ENCODE measurements around the gene SLC9A3.

DNA sequence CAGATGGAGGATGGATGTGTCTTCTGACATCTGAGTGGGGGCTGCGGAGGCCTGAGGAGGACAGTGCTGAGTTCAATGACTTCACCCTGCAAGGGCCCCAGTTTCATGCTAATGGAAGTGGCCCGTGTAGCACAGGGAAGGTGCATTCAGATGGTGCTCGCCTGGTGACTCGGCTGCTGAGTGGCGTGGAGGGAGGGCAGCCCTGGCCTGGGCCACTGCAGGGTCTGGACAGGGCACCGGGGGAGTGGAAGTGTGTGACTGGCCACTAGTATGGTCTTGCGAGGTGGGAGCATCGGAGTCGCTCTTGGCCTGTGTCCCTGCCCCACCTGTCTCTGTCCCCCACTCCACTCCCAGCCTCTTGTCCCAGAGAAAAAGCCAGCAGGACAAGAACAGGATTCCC, 1.7 kb upstream of the SLC9A3 start:
- TF ChIP-seq, protein P1, sequence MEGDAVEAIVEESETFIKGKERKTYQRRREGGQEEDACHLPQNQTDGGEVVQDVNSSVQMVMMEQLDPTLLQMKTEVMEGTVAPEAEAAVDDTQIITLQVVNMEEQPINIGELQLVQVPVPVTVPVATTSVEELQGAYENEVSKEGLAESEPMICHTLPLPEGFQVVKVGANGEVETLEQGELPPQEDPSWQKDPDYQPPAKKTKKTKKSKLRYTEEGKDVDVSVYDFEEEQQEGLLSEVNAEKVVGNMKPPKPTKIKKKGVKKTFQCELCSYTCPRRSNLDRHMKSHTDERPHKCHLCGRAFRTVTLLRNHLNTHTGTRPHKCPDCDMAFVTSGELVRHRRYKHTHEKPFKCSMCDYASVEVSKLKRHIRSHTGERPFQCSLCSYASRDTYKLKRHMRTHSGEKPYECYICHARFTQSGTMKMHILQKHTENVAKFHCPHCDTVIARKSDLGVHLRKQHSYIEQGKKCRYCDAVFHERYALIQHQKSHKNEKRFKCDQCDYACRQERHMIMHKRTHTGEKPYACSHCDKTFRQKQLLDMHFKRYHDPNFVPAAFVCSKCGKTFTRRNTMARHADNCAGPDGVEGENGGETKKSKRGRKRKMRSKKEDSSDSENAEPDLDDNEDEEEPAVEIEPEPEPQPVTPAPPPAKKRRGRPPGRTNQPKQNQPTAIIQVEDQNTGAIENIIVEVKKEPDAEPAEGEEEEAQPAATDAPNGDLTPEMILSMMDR (conservative IDR thresholded peaks at IDR 0.05): no peak
- TF ChIP-seq ZFX (IDR thresholded peaks at IDR 0.05): no peak

Measured in C4-2B (cell line).